HepG2 (cell line): Measurements from ENCODE around the gene AFF4. TPM values are rescaled to one million over a fixed set of nuclear protein-coding genes. Genes with fewer than 3 reads are reported as not detected.
A peak's percentile ranks its signal among the peaks of the same experiment; 100 is the strongest.

ENCODE experiments used
- EEA1 ChIP-seq: sonication (generic); formaldehyde crosslinking; IDR thresholded peaks from 2 replicates; pipeline ENCODE4 v1.5.1; 2020; ENCODE audit warnings: mild to moderate bottlenecking, missing genetic modification reagents, borderline replicate concordance
- HHEX ChIP-seq: IDR thresholded peaks from 2 replicates; pipeline ENCODE4 v1.6.1; 2016; ENCODE audit warnings: control low read depth
- NONO ChIP-seq, 2 experiments: fragments of 450-650 bp in 1 of 2; sonication (generic) in 1 of 2; formaldehyde crosslinking in 1 of 2; IDR thresholded peaks in 1 of 2; conservative IDR thresholded peaks in 1 of 2; 2 replicates each; pipeline versions ENCODE4 v1.6.1 to v1.8.0; 2017 to 2022; ENCODE audit warnings: mild to moderate bottlenecking in 1 of 2, missing genetic modification reagents in 1 of 2, moderate library complexity in 1 of 2
- POLR2G ChIP-seq: fragments of 200-400 bp; formaldehyde crosslinking; IDR thresholded peaks from 2 replicates; pipeline ENCODE4 v1.6.1; 2018; ENCODE audit warnings: mild to moderate bottlenecking, low read depth, low read length, moderate library complexity
- RFXAP ChIP-seq: sonication (generic); formaldehyde crosslinking; IDR thresholded peaks from 2 replicates; pipeline ENCODE4 v1.4.0; 2020; ENCODE audit warnings: missing genetic modification reagents, borderline replicate concordance
- SAFB2 ChIP-seq: sonication (generic); formaldehyde crosslinking; IDR thresholded peaks from 2 replicates; pipeline ENCODE4 v1.5.1; 2020; ENCODE audit warnings: missing genetic modification reagents, low read depth, mild to moderate bottlenecking, borderline replicate concordance
- SUZ12 ChIP-seq: fragments of 150-350 bp; IDR thresholded peaks from 2 replicates; pipeline ENCODE4 v1.6.1; 2014; ENCODE audit warnings: low read depth, low read length
- YEATS2 ChIP-seq: sonication (generic); formaldehyde crosslinking; IDR thresholded peaks from 2 replicates; pipeline ENCODE4 v1.4.0; 2020; ENCODE audit warnings: missing genetic modification reagents, borderline replicate concordance
- ZC3H4 ChIP-seq: sonication (generic); formaldehyde crosslinking; IDR thresholded peaks from 2 replicates; pipeline ENCODE4 v1.4.0; 2020; ENCODE audit warnings: missing genetic modification reagents, borderline replicate concordance
- ZFP90 ChIP-seq: sonication (generic); formaldehyde crosslinking; IDR thresholded peaks from 2 replicates; pipeline ENCODE4 v1.8.0; 2022; ENCODE audit warnings: missing genetic modification reagents, mild to moderate bottlenecking, inconsistent platforms, borderline replicate concordance
- ZNF484 ChIP-seq: sonication (generic); formaldehyde crosslinking; IDR thresholded peaks from 2 replicates; pipeline ENCODE4 v1.5.1; 2020; ENCODE audit warnings: mild to moderate bottlenecking, low read depth, missing genetic modification reagents, borderline replicate concordance
- ZNF747 ChIP-seq: sonication (generic); formaldehyde crosslinking; IDR thresholded peaks from 2 replicates; pipeline ENCODE4 v1.8.1; 2023; ENCODE audit warnings: missing genetic modification reagents, mild to moderate bottlenecking, borderline replicate concordance
- ZSCAN29 ChIP-seq: sonication (generic); formaldehyde crosslinking; conservative IDR thresholded peaks from 2 replicates; pipeline ENCODE4 v1.4.0; 2020; ENCODE audit warnings: mild to moderate bottlenecking, missing genetic modification reagents
- polyA plus RNA-seq, 8 experiments: library from polyadenylated mRNA; depleted of rRNA in 3 of 8; stranded (reverse) in 7 of 8; unstranded in 1 of 8; fragments of >200 nt; fragmentation: Illumina TruSeq in 4 of 8; extraction: Trizol in 4 of 8; gene quantifications; 2 replicates each; pipeline versions ENCODE4 v1.2.1 to v1.2.3, GENCODE V29; 2011 to 2016; ENCODE audit warnings: low read depth in 4 of 8, missing spikeins in 1 of 8, mixed read lengths in 1 of 8; ENCODE audit not compliant: insufficient read depth in 1 of 8
- total RNA-seq, 5 experiments: library from RNA; depleted of rRNA; stranded (reverse); fragments of >200 nt; fragmentation: Illumina TruSeq; extraction: Trizol; gene quantifications; 2 replicates each; pipeline ENCODE4 v1.2.3, GENCODE V29; 2016; ENCODE audit warnings: low read depth in 1 of 5
- TF ChIP-seq, protein P1 (sequence below): sonication (generic); formaldehyde crosslinking; IDR thresholded peaks from 2 replicates; pipeline ENCODE4 v1.5.0; 2020; ENCODE audit warnings: mild to moderate bottlenecking, missing genetic modification reagents, borderline replicate concordance
- TF ChIP-seq, protein P2 (sequence below): IDR thresholded peaks from 2 replicates; pipeline ENCODE4 v1.6.1; 2016; ENCODE audit warnings: low read depth, borderline replicate concordance
- TF ChIP-seq, protein P3 (sequence below): sonication (generic); formaldehyde crosslinking; IDR thresholded peaks from 2 replicates; pipeline ENCODE4 v1.9.0; 2021; ENCODE audit warnings: missing genetic modification reagents, borderline replicate concordance
- TF ChIP-seq, protein P4 (sequence below): IDR thresholded peaks from 2 replicates; pipeline ENCODE4 v1.6.1; 2016; ENCODE audit warnings: missing compliant biosample characterization, missing genetic modification reagents, borderline replicate concordance

AFF4 gene
- total and polyA plus RNA-seq, 2 of the 13 experiments (the other 11 are each of a cell fraction or from before 2014, with no cell fraction given), result 22.1 to 25.5 TPM

DNA sequence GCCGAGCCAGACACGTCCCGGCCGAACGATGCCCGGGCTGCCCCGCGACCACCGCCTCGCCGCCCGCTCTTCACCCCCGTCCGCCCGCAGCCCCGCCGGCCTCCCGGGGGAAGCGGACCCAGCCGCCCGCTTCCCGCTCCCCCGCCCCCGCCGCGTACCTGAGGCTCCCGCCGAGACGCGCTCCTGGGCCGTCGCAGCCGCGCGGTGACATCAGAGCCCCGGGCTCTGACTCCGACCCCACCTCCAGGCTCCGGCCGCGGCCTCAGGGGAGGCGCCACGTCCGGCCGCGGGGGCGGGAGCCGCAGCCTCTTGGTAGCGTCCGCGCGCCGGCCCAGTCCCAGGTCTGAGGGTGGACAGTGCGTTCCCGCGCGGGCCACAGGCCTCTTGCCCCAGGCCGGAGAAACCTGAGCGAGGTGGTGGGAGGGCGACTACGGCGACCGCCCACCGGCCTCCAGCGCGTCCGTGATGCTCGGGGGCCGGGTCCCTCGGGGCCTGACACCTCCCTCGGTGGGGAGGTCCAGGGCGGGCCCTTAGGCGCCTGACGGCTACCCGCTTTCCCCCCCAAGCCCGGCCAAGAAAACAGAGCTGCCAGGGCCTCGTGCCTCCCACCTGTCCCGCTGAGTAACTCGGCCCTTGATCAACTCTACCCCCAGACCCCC, 132.9 kb downstream of the AFF4 start, which contains the start of gene SHROOM1 (continued):
- TF ChIP-seq RFXAP (CRISPR knock-in tag), result no peak
- TF ChIP-seq POLR2G, result peak; percentile 87; the same call in 1 of the 2 replicates
- no peak for TF ChIP-seq SUZ12
- TF ChIP-seq SAFB2 (CRISPR knock-in tag), result no peak; the same call in 1 of the 2 replicates
- TF ChIP-seq ZC3H4 (CRISPR knock-in tag), result no peak
- TF ChIP-seq ZNF747 (CRISPR knock-in tag), result peak; percentile 60; the same call in 1 of the 2 replicates
- no peak for TF ChIP-seq EEA1 (CRISPR knock-in tag)
- TF ChIP-seq YEATS2 (CRISPR knock-in tag), result no peak
- TF ChIP-seq, protein P1, sequence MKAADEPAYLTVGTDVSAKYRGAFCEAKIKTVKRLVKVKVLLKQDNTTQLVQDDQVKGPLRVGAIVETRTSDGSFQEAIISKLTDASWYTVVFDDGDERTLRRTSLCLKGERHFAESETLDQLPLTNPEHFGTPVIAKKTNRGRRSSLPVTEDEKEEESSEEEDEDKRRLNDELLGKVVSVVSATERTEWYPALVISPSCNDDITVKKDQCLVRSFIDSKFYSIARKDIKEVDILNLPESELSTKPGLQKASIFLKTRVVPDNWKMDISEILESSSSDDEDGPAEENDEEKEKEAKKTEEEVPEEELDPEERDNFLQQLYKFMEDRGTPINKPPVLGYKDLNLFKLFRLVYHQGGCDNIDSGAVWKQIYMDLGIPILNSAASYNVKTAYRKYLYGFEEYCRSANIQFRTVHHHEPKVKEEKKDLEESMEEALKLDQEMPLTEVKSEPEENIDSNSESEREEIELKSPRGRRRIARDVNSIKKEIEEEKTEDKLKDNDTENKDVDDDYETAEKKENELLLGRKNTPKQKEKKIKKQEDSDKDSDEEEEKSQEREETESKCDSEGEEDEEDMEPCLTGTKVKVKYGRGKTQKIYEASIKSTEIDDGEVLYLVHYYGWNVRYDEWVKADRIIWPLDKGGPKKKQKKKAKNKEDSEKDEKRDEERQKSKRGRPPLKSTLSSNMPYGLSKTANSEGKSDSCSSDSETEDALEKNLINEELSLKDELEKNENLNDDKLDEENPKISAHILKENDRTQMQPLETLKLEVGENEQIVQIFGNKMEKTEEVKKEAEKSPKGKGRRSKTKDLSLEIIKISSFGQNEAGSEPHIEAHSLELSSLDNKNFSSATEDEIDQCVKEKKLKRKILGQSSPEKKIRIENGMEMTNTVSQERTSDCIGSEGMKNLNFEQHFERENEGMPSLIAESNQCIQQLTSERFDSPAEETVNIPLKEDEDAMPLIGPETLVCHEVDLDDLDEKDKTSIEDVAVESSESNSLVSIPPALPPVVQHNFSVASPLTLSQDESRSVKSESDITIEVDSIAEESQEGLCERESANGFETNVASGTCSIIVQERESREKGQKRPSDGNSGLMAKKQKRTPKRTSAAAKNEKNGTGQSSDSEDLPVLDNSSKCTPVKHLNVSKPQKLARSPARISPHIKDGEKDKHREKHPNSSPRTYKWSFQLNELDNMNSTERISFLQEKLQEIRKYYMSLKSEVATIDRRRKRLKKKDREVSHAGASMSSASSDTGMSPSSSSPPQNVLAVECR (CRISPR knock-in tag), result peak; percentile 53; the same call in 1 of the 2 replicates
- TF ChIP-seq, protein P2, sequence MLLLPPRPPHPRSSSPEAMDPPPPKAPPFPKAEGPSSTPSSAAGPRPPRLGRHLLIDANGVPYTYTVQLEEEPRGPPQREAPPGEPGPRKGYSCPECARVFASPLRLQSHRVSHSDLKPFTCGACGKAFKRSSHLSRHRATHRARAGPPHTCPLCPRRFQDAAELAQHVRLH (CRISPR knock-in tag), result peak; percentile 17; the same call in 1 of the 2 replicates
- TF ChIP-seq ZNF484 (CRISPR knock-in tag), result no peak
- TF ChIP-seq ZSCAN29 (CRISPR knock-in tag), result no peak
- TF ChIP-seq HHEX (CRISPR knock-in tag), result no peak
- TF ChIP-seq, protein P3, sequence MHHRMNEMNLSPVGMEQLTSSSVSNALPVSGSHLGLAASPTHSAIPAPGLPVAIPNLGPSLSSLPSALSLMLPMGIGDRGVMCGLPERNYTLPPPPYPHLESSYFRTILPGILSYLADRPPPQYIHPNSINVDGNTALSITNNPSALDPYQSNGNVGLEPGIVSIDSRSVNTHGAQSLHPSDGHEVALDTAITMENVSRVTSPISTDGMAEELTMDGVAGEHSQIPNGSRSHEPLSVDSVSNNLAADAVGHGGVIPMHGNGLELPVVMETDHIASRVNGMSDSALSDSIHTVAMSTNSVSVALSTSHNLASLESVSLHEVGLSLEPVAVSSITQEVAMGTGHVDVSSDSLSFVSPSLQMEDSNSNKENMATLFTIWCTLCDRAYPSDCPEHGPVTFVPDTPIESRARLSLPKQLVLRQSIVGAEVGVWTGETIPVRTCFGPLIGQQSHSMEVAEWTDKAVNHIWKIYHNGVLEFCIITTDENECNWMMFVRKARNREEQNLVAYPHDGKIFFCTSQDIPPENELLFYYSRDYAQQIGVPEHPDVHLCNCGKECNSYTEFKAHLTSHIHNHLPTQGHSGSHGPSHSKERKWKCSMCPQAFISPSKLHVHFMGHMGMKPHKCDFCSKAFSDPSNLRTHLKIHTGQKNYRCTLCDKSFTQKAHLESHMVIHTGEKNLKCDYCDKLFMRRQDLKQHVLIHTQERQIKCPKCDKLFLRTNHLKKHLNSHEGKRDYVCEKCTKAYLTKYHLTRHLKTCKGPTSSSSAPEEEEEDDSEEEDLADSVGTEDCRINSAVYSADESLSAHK (CRISPR knock-in tag), result no peak
- TF ChIP-seq NONO (IDR thresholded peaks at IDR 0.05), result no peak
- TF ChIP-seq NONO (CRISPR knock-in tag; conservative IDR thresholded peaks at IDR 0.05), result peak; percentile 79
- no peak; the same call in 1 of the 2 replicates for TF ChIP-seq ZFP90 (CRISPR knock-in tag)
- TF ChIP-seq, protein P4, sequence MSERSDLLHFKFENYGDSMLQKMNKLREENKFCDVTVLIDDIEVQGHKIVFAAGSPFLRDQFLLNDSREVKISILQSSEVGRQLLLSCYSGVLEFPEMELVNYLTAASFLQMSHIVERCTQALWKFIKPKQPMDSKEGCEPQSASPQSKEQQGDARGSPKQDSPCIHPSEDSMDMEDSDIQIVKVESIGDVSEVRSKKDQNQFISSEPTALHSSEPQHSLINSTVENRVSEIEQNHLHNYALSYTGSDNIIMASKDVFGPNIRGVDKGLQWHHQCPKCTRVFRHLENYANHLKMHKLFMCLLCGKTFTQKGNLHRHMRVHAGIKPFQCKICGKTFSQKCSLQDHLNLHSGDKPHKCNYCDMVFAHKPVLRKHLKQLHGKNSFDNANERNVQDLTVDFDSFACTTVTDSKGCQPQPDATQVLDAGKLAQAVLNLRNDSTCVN, result no peak
